Measurements from ENCODE around the gene ITGBL1.

The ITGBL1 gene

GRCh38 chr13:101708115-101708514 lies 255.6 kb downstream of the ITGBL1 start:
- WGBS = 92% methylated on average over 1 of the region's 1 CpG
- no peaks in the 10 kb centered on the region for H3K79me1 ChIP-seq (replicated peaks; ENCODE audit: low read length, poor library complexity, severe bottlenecking)

GRCh38 chr13:101709952-101710351 lies 257.5 kb downstream of the ITGBL1 start:
- Histone ChIP-seq H2BK12ac (ENCODE audit: low read length in 2 of 2) (no peak overlapping the region), H3K18ac (ENCODE audit: low read depth in 1 of 2, low read length in 2 of 2) (no peak overlapping the region), H3K4me1 (ENCODE audit: control insufficient read depth, insufficient read depth, low read depth, low read length) (no peaks in the 10 kb centered on the region), H4K91ac (ENCODE audit: low read length) (no peak overlapping the region), H3K36me3 (ENCODE audit: control insufficient read depth in 1 of 2, insufficient read depth in 2 of 2, low read depth in 1 of 2, low read length in 2 of 2) (peaks cover 0 to 29% of the 10 kb centered on the region in 2 experiments), H3K27me3 (ENCODE audit: control insufficient read depth in 1 of 2, insufficient read depth in 1 of 2, low read length in 2 of 2) (no peaks in the 10 kb centered on the region), H2AK5ac (ENCODE audit: low read length, severe bottlenecking) (no peak overlapping the region), H2BK120ac (ENCODE audit: low read depth, low read length) (no peak overlapping the region), H4K8ac (ENCODE audit: low read length) (no peak overlapping the region), H3K27ac (ENCODE audit: low read length, poor library complexity, severe bottlenecking) (no peak overlapping the region), H3K9me3 (ENCODE audit: control insufficient read depth, low read length) (no peaks in the 10 kb centered on the region), H3K4ac (ENCODE audit: low read depth in 1 of 2, low read length in 2 of 2) (no peak overlapping the region), H2AFZ (ENCODE audit: low read depth, low read length) (no peak overlapping the region), H3K9ac (ENCODE audit: low read length) (no peak overlapping the region), H2BK15ac (ENCODE audit: low read depth, poor library complexity, severe bottlenecking) (no peak overlapping the region), H3K23ac (ENCODE audit: low read length in 2 of 2) (no peak overlapping the region), H3K4me2 (ENCODE audit: low read length, poor library complexity, severe bottlenecking) (no peak overlapping the region), H2BK5ac (ENCODE audit: low read depth, low read length, poor library complexity, severe bottlenecking) (no peak overlapping the region), H3K4me3 (ENCODE audit: insufficient read depth in 1 of 2, low read depth in 1 of 2, low read length in 2 of 2) (no peak overlapping the region), H3K14ac (ENCODE audit: low read length in 2 of 2) (no peak overlapping the region), H3K79me1 (replicated peaks; ENCODE audit: low read length, poor library complexity, severe bottlenecking) (no peaks in the 10 kb centered on the region)
- no peak for DNase-seq
- WGBS = 96% methylated on average over 6 of the region's 6 CpGs

More at GRCh38 chr13:101708115-101708514, 255.6 kb downstream of the ITGBL1 start:
- no peak overlapping the region for H2BK12ac ChIP-seq (ENCODE audit: low read length in 2 of 2)
- no peak overlapping the region for H3K14ac ChIP-seq (ENCODE audit: low read length in 2 of 2)
- no peak overlapping the region for H3K27ac ChIP-seq (ENCODE audit: low read length, poor library complexity, severe bottlenecking)
- H3K27me3 ChIP-seq (ENCODE audit: control insufficient read depth in 1 of 2, insufficient read depth in 1 of 2, low read length in 2 of 2) = no peaks in the 10 kb centered on the region
- H3K36me3 ChIP-seq (ENCODE audit: control insufficient read depth in 1 of 2, insufficient read depth in 2 of 2, low read depth in 1 of 2, low read length in 2 of 2) = peaks cover 0 to 26% of the 10 kb centered on the region in 2 experiments
- no peak overlapping the region for H4K8ac ChIP-seq (ENCODE audit: low read length)
- no peak overlapping the region for H2AFZ ChIP-seq (ENCODE audit: low read depth, low read length)
- no peak overlapping the region for H3K4ac ChIP-seq (ENCODE audit: low read depth in 1 of 2, low read length in 2 of 2)
- H3K4me3 ChIP-seq (ENCODE audit: insufficient read depth in 1 of 2, low read depth in 1 of 2, low read length in 2 of 2) = no peak overlapping the region
- no peak overlapping the region for H4K91ac ChIP-seq (ENCODE audit: low read length)
- no peaks in the 10 kb centered on the region for H3K9me3 ChIP-seq (ENCODE audit: control insufficient read depth, low read length)
- H2AK5ac ChIP-seq (ENCODE audit: low read length, severe bottlenecking) = no peak overlapping the region
- H2BK120ac ChIP-seq (ENCODE audit: low read depth, low read length) = no peak overlapping the region
- H3K18ac ChIP-seq (ENCODE audit: low read depth in 1 of 2, low read length in 2 of 2) = no peak overlapping the region
- H3K9ac ChIP-seq (ENCODE audit: low read length) = no peak overlapping the region
- no peak overlapping the region for H3K4me2 ChIP-seq (ENCODE audit: low read length, poor library complexity, severe bottlenecking)
- H2BK5ac ChIP-seq (ENCODE audit: low read depth, low read length, poor library complexity, severe bottlenecking) = no peak overlapping the region
- H3K4me1 ChIP-seq (ENCODE audit: control insufficient read depth, insufficient read depth, low read depth, low read length) = no peaks in the 10 kb centered on the region
- H3K23ac ChIP-seq (ENCODE audit: low read length in 2 of 2) = no peak overlapping the region
- H2BK15ac ChIP-seq (ENCODE audit: low read depth, poor library complexity, severe bottlenecking) = no peak overlapping the region
- no peak for DNase-seq

GRCh38 chr13:101711307-101712025 lies 259.0 kb downstream of the ITGBL1 start:
- no peak overlapping the region for H3K4me2 ChIP-seq (ENCODE audit: low read length, poor library complexity, severe bottlenecking)

GRCh38 chr13:101712026-101712348 lies 259.5 kb downstream of the ITGBL1 start:
- Histone ChIP-seq H3K4me3 (ENCODE audit: insufficient read depth in 1 of 2, low read depth in 1 of 2, low read length in 2 of 2) (no peak overlapping the region), H3K9me3 (ENCODE audit: control insufficient read depth, low read length) (no peaks in the 10 kb centered on the region), H3K14ac (ENCODE audit: low read length in 2 of 2) (no peak overlapping the region), H3K4ac (ENCODE audit: low read depth in 1 of 2, low read length in 2 of 2) (no peak overlapping the region), H3K4me1 (ENCODE audit: control insufficient read depth, insufficient read depth, low read depth, low read length) (no peaks in the 10 kb centered on the region), H4K91ac (ENCODE audit: low read length) (no peak overlapping the region), H2AK5ac (ENCODE audit: low read length, severe bottlenecking) (no peak overlapping the region), H3K4me2 (ENCODE audit: low read length, poor library complexity, severe bottlenecking) (no peak overlapping the region), H2AFZ (ENCODE audit: low read depth, low read length) (no peak overlapping the region), H3K23ac (ENCODE audit: low read length in 2 of 2) (no peak overlapping the region), H4K8ac (ENCODE audit: low read length) (no peak overlapping the region), H2BK120ac (ENCODE audit: low read depth, low read length) (no peak overlapping the region), H2BK12ac (ENCODE audit: low read length in 2 of 2) (no peak overlapping the region), H3K79me1 (replicated peaks; ENCODE audit: low read length, poor library complexity, severe bottlenecking) (no peaks in the 10 kb centered on the region), H3K27ac (ENCODE audit: low read length, poor library complexity, severe bottlenecking) (no peak overlapping the region), H3K27me3 (ENCODE audit: control insufficient read depth in 1 of 2, insufficient read depth in 1 of 2, low read length in 2 of 2) (no peaks in the 10 kb centered on the region), H3K18ac (ENCODE audit: low read depth in 1 of 2, low read length in 2 of 2) (no peak overlapping the region), H3K36me3 (ENCODE audit: control insufficient read depth in 1 of 2, insufficient read depth in 2 of 2, low read depth in 1 of 2, low read length in 2 of 2) (peaks cover 0 to 37% of the 10 kb centered on the region in 2 experiments), H2BK15ac (ENCODE audit: low read depth, poor library complexity, severe bottlenecking) (no peak overlapping the region), H2BK5ac (ENCODE audit: low read depth, low read length, poor library complexity, severe bottlenecking) (no peak overlapping the region), H3K9ac (ENCODE audit: low read length) (no peak overlapping the region)
- WGBS = 83% methylated on average over 1 of the region's 2 CpGs
- DNase-seq = no peak

More at GRCh38 chr13:101711307-101712025, 259.0 kb downstream of the ITGBL1 start:
- Histone ChIP-seq H3K27ac (ENCODE audit: low read length, poor library complexity, severe bottlenecking) (no peak overlapping the region), H2AK5ac (ENCODE audit: low read length, severe bottlenecking) (no peak overlapping the region), H2AFZ (ENCODE audit: low read depth, low read length) (no peak overlapping the region), H3K23ac (ENCODE audit: low read length in 2 of 2) (no peak overlapping the region), H4K91ac (ENCODE audit: low read length) (no peak overlapping the region), H2BK15ac (ENCODE audit: low read depth, poor library complexity, severe bottlenecking) (no peak overlapping the region), H3K27me3 (ENCODE audit: control insufficient read depth in 1 of 2, insufficient read depth in 1 of 2, low read length in 2 of 2) (no peaks in the 10 kb centered on the region), H4K8ac (ENCODE audit: low read length) (no peak overlapping the region), H3K4me3 (ENCODE audit: insufficient read depth in 1 of 2, low read depth in 1 of 2, low read length in 2 of 2) (no peak overlapping the region), H3K79me1 (replicated peaks; ENCODE audit: low read length, poor library complexity, severe bottlenecking) (no peaks in the 10 kb centered on the region), H3K9ac (ENCODE audit: low read length) (no peak overlapping the region), H3K4ac (ENCODE audit: low read depth in 1 of 2, low read length in 2 of 2) (no peak overlapping the region), H3K14ac (ENCODE audit: low read length in 2 of 2) (no peak overlapping the region), H3K4me1 (ENCODE audit: control insufficient read depth, insufficient read depth, low read depth, low read length) (no peaks in the 10 kb centered on the region), H3K36me3 (ENCODE audit: control insufficient read depth in 1 of 2, insufficient read depth in 2 of 2, low read depth in 1 of 2, low read length in 2 of 2) (peaks cover 0 to 37% of the 10 kb centered on the region in 2 experiments), H3K9me3 (ENCODE audit: control insufficient read depth, low read length) (no peaks in the 10 kb centered on the region), H3K18ac (ENCODE audit: low read depth in 1 of 2, low read length in 2 of 2) (no peak overlapping the region), H2BK12ac (ENCODE audit: low read length in 2 of 2) (no peak overlapping the region), H2BK120ac (ENCODE audit: low read depth, low read length) (no peak overlapping the region), H2BK5ac (ENCODE audit: low read depth, low read length, poor library complexity, severe bottlenecking) (no peak overlapping the region)
- WGBS = 100% methylated on average over 1 of the region's 2 CpGs
- DNase-seq = no peak
